ENCODE measurements around the gene ZNF823. TPM values are rescaled to one million over a fixed set of nuclear protein-coding genes. Genes with fewer than 3 reads are reported as not detected.

Gene ZNF823
- total and polyA plus RNA-seq, 2 of the 13 experiments (the other 11 are each of a cell fraction or from before 2014, with no cell fraction given): 5.7 to 11.7 TPM

GRCh38 chr19:11766597-11767591 is 28.1 kb upstream of the ZNF823 start, which contains the start of gene ZNF441 (continued):
- TF ChIP-seq, protein P1, sequence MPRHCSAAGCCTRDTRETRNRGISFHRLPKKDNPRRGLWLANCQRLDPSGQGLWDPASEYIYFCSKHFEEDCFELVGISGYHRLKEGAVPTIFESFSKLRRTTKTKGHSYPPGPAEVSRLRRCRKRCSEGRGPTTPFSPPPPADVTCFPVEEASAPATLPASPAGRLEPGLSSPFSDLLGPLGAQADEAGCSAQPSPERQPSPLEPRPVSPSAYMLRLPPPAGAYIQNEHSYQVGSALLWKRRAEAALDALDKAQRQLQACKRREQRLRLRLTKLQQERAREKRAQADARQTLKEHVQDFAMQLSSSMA (CRISPR knock-in tag; IDR thresholded peaks at IDR 0.05): no peak
- TF ChIP-seq SIX1 (CRISPR knock-in tag; IDR thresholded peaks at IDR 0.05; ENCODE audit: borderline replicate concordance) (no peak), ZNF720 (CRISPR knock-in tag; IDR thresholded peaks at IDR 0.05) (no peak), AKNA (CRISPR knock-in tag; IDR thresholded peaks at IDR 0.05; ENCODE audit: borderline replicate concordance) (no peak), ZNF276 (CRISPR knock-in tag; IDR thresholded peaks at IDR 0.05; ENCODE audit: low read depth) (no peak; the same call in 1 of the 2 replicates), ZNF17 (CRISPR knock-in tag; IDR thresholded peaks at IDR 0.05) (no peak), GABPA (IDR thresholded peaks at IDR 0.05; ENCODE audit: low read depth, low read length) (peak; percentile 21; the same call in 1 of the 2 replicates), GABPA (CRISPR knock-in tag; IDR thresholded peaks at IDR 0.05; ENCODE audit: low read depth) (peak; percentile 79), PAXIP1 (CRISPR knock-in tag; conservative IDR thresholded peaks at IDR 0.05) (peak; percentile 62)
- TF ChIP-seq, protein P2, sequence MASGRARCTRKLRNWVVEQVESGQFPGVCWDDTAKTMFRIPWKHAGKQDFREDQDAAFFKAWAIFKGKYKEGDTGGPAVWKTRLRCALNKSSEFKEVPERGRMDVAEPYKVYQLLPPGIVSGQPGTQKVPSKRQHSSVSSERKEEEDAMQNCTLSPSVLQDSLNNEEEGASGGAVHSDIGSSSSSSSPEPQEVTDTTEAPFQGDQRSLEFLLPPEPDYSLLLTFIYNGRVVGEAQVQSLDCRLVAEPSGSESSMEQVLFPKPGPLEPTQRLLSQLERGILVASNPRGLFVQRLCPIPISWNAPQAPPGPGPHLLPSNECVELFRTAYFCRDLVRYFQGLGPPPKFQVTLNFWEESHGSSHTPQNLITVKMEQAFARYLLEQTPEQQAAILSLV (CRISPR knock-in tag; IDR thresholded peaks at IDR 0.05; ENCODE audit: borderline replicate concordance): no peak; the same call in 1 of the 2 replicates
- TF ChIP-seq, protein P3, sequence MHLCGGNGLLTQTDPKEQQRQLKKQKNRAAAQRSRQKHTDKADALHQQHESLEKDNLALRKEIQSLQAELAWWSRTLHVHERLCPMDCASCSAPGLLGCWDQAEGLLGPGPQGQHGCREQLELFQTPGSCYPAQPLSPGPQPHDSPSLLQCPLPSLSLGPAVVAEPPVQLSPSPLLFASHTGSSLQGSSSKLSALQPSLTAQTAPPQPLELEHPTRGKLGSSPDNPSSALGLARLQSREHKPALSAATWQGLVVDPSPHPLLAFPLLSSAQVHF (CRISPR knock-in tag; IDR thresholded peaks at IDR 0.05): no peak
